ENCODE results near the gene UBA3. TPM values are rescaled to one million over a fixed set of nuclear protein-coding genes. Genes with fewer than 3 reads are reported as not detected.

Gene UBA3
- total RNA-seq, 1 experiment from 2014 or later, result 48.4 TPM

Other genes with a start within 250 kb of the UBA3 start
- not detected in 2 replicates for gene TAFA4, start 147.8 kb downstream of the UBA3 start, total RNA-seq (2014; rRNA removed; shearing (Covaris generic))
- 8.0 and 11.7 TPM in 2 replicates for gene EOGT, start 66.7 kb downstream of the UBA3 start, total RNA-seq (2014; rRNA removed; shearing (Covaris generic))
- gene TMF1, start 28.0 kb downstream of the UBA3 start, total RNA-seq (2014; rRNA removed; shearing (Covaris generic)), result 9.5 and 12.7 TPM in 2 replicates
- gene ARL6IP5, start 4.6 kb upstream of the UBA3 start, total RNA-seq (2014; rRNA removed; shearing (Covaris generic)), result 29.4 and 30.5 TPM in 2 replicates
- 0.66 and 1.0 TPM in 2 replicates for gene LMOD3, start 42.2 kb upstream of the UBA3 start, total RNA-seq (2014; rRNA removed; shearing (Covaris generic))